Activated effector memory CD4-positive, alpha-beta T cell treated with anti-CD3 and anti-CD28 coated beads, Interleukin-2, amount 50 U/mL, for 16 hours (primary cell): Measurements from ENCODE around the gene ADAMTSL4.

Experiments
- DNase-seq: peaks from one replicate; pipeline ENCODE4 v3.0.0-alpha.2; 2020

The ADAMTSL4 gene

GRCh38 chr1:150548632-150549495, at the start of gene ADAMTSL4:
Gene ADAMTSL4 (plus strand): TSS chr1:150549408. CDS start chr1:150552289, 2,881 bp downstream.
- DNase-seq, result peak; percentile 75

GRCh38 chr1:150505431-150505830, 43.8 kb upstream of the ADAMTSL4 start:
- no peak for DNase-seq

- DNase-seq, result no peak
Measured at GRCh38 chr1:150507912-150508864, 41.0 kb upstream of the ADAMTSL4 start, which contains the start of gene ECM1. Gene ECM1 (plus strand): TSS chr1:150508109. CDS start chr1:150508210, 101 bp downstream.

- no peak for DNase-seq
Measured at GRCh38 chr1:150508982-150509381, 40.2 kb upstream of the ADAMTSL4 start.

GRCh38 chr1:150511551-150511950, 37.7 kb upstream of the ADAMTSL4 start:
- DNase-seq, result no peak

GRCh38 chr1:150511985-150512660, 37.1 kb upstream of the ADAMTSL4 start:
- DNase-seq, result no peak

- no peak for DNase-seq
Measured at GRCh38 chr1:150512846-150513245, 36.4 kb upstream of the ADAMTSL4 start.

GRCh38 chr1:150513351-150513791, 35.8 kb upstream of the ADAMTSL4 start:
- DNase-seq, result no peak

GRCh38 chr1:150514260-150514659, 34.9 kb upstream of the ADAMTSL4 start:
- DNase-seq, result no peak

- no peak for DNase-seq
Measured at GRCh38 chr1:150514913-150515327, 34.3 kb upstream of the ADAMTSL4 start.

- peak; percentile 97 for DNase-seq
Measured at GRCh38 chr1:150515328-150516049, 33.7 kb upstream of the ADAMTSL4 start, which contains the start of gene FALEC. Gene FALEC (plus strand): TSS chr1:150515752.

- no peak for DNase-seq
Measured at GRCh38 chr1:150516050-150516591, 33.1 kb upstream of the ADAMTSL4 start.

GRCh38 chr1:150516616-150517015, 32.6 kb upstream of the ADAMTSL4 start:
- DNase-seq, result no peak

GRCh38 chr1:150521196-150521968, 27.8 kb upstream of the ADAMTSL4 start:
- DNase-seq, result no peak

GRCh38 chr1:150525348-150525747, 23.9 kb upstream of the ADAMTSL4 start:
- DNase-seq, result no peak

GRCh38 chr1:150528196-150528595, 21.0 kb upstream of the ADAMTSL4 start:
- DNase-seq, result no peak

- DNase-seq, result no peak
Measured at GRCh38 chr1:150529017-150529416, 20.2 kb upstream of the ADAMTSL4 start.

- no peak for DNase-seq
Measured at GRCh38 chr1:150530491-150531159, 18.6 kb upstream of the ADAMTSL4 start.

GRCh38 chr1:150532860-150533259, 16.3 kb upstream of the ADAMTSL4 start:
- no peak for DNase-seq

GRCh38 chr1:150534002-150534401, 15.2 kb upstream of the ADAMTSL4 start:
- DNase-seq, result no peak
